Neural progenitor cell (in vitro differentiated cells): ENCODE measurements around the gene PHKG2.

Experiments
- EZH2phosphoT487 ChIP-seq: fragments of 200-600 bp; sonication (generic); IDR thresholded peaks from 2 replicates; pipeline ENCODE4 v1.6.1; 2017; ENCODE audit warnings: antibody characterized with exemption
- TF ChIP-seq, protein P1 (sequence below): fragments of 200-600 bp; sonication (generic); IDR thresholded peaks from 2 replicates; pipeline ENCODE4 v1.5.1; 2017; ENCODE audit warnings: antibody characterized with exemption, mild to moderate bottlenecking

DNA sequence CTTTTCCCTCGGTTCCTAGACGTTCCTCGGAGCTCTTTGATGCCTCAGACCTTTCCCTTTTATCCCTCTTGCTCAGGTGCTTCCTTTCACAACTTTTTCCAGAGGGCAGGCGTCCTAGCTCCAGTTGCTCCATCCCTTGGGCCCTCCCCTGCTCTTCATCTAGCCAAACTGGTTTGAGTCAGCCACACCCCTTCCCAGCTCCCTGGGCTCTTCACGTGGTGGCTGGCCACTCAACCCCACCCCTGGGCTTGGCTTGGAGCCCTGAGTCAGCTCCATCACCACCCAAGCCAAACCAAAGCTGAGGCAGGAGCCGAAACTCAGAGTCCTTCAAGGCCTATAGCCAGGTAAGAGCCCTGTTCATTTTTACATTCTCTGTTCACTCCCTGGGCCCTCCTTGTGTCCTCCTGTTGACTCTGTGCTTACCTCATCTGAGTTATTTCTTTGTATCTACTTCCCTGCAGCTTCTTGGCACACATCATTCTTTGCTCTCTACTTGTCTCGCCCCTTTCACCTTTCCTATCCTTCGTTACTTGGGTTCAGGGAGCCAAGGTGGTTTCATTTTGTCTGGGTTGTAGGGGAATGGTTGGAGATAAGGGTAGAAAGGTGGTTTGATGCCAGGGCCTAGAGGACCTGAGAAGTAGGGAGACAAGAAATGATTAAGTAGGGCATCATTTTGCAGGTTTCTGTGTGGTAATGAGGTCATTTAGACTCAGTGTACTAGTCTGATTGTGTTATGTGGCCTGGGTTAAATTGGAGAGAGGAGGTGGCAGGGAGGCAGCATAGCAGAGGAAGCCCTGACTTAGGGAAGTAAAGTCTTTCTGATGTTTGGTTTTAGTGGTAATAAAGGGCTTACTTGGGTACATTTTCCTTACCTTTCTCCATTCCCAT, 7.6 kb upstream of the PHKG2 start:
- TF ChIP-seq, protein P1, sequence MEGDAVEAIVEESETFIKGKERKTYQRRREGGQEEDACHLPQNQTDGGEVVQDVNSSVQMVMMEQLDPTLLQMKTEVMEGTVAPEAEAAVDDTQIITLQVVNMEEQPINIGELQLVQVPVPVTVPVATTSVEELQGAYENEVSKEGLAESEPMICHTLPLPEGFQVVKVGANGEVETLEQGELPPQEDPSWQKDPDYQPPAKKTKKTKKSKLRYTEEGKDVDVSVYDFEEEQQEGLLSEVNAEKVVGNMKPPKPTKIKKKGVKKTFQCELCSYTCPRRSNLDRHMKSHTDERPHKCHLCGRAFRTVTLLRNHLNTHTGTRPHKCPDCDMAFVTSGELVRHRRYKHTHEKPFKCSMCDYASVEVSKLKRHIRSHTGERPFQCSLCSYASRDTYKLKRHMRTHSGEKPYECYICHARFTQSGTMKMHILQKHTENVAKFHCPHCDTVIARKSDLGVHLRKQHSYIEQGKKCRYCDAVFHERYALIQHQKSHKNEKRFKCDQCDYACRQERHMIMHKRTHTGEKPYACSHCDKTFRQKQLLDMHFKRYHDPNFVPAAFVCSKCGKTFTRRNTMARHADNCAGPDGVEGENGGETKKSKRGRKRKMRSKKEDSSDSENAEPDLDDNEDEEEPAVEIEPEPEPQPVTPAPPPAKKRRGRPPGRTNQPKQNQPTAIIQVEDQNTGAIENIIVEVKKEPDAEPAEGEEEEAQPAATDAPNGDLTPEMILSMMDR, result no peak
- no peak for TF ChIP-seq EZH2phosphoT487
